Neuronal stem cell (in vitro differentiated cells): ENCODE data around the gene HDAC4.
A peak's percentile ranks its signal among the peaks of the same experiment; 100 is the strongest.

Experiments used
- DNase-seq: peaks from one replicate; pipeline ENCODE4 v3.0.0-alpha.2; 2013; ENCODE audit warnings: low spot score
- H2AFZ ChIP-seq: one replicate; pipeline ENCODE4 v1.6.1; 2013; ENCODE audit warnings: mild to moderate bottlenecking, low read length, inconsistent platforms
- H2AK5ac ChIP-seq: 2 replicates; pipeline ENCODE4 v1.6.1; 2013; ENCODE audit warnings: low read depth, mild to moderate bottlenecking, inconsistent platforms, low read length, moderate library complexity, mixed read lengths
- H2BK120ac ChIP-seq: 2 replicates; pipeline ENCODE4 v1.6.1; 2013; ENCODE audit warnings: low read depth, mild to moderate bottlenecking, inconsistent platforms, low read length, moderate library complexity, mixed read lengths
- H2BK12ac ChIP-seq: one replicate; pipeline ENCODE4 v1.6.1; 2013; ENCODE audit warnings: low read length, inconsistent platforms
- H2BK15ac ChIP-seq: 2 replicates; pipeline ENCODE4 v1.6.1; 2013; ENCODE audit warnings: mild to moderate bottlenecking, low read length, inconsistent platforms, mixed read lengths
- H2BK5ac ChIP-seq: one replicate; pipeline ENCODE4 v1.6.1; 2013; ENCODE audit warnings: inconsistent platforms, mild to moderate bottlenecking, low read length, moderate library complexity
- H3K14ac ChIP-seq: one replicate; pipeline ENCODE4 v1.6.1; 2013; ENCODE audit warnings: low read length, inconsistent platforms
- H3K18ac ChIP-seq: 2 replicates; pipeline ENCODE4 v1.6.1; 2013; ENCODE audit warnings: low read length, inconsistent platforms
- H3K23ac ChIP-seq: 2 replicates; pipeline ENCODE4 v1.6.1; 2013; ENCODE audit warnings: low read depth, mild to moderate bottlenecking, mixed read lengths, low read length, inconsistent platforms; ENCODE audit not compliant: poor library complexity
- H3K27ac ChIP-seq: replicated peaks from 3 replicates; pipeline ENCODE4 v1.5.1; 2013; ENCODE audit warnings: low read length, inconsistent platforms
- H3K27me3 ChIP-seq, 3 experiments: 2 replicates each; pipeline ENCODE4 v1.6.1; 2013; ENCODE audit warnings: low read length in 3 of 3, mild to moderate bottlenecking in 2 of 3, inconsistent platforms in 1 of 3, low read depth in 1 of 3, mixed read lengths in 1 of 3, moderate library complexity in 1 of 3; ENCODE audit not compliant: control insufficient read depth in 3 of 3, insufficient read depth in 3 of 3
- H3K36me3 ChIP-seq, 2 donors: replicated peaks in 1 of 2; 2 replicates each; pipeline ENCODE4 v1.6.1; 2013; ENCODE audit warnings: low read length in 2 of 2; ENCODE audit not compliant: control insufficient read depth in 2 of 2, insufficient read depth in 2 of 2
- H3K4ac ChIP-seq: 2 replicates; pipeline ENCODE4 v1.6.1; 2013; ENCODE audit warnings: inconsistent platforms, mild to moderate bottlenecking, low read length, moderate library complexity
- H3K4me1 ChIP-seq, 2 donors: 1 replicate in 1 of 2; 2 replicates in 1 of 2; pipeline ENCODE4 v1.6.1; 2013; ENCODE audit warnings: low read length in 2 of 2, low read depth in 1 of 2; ENCODE audit not compliant: control insufficient read depth in 2 of 2, insufficient read depth in 1 of 2
- H3K4me2 ChIP-seq: one replicate; pipeline ENCODE4 v1.6.1; 2013; ENCODE audit warnings: mild to moderate bottlenecking, low read length, inconsistent platforms; ENCODE audit not compliant: insufficient read depth, poor library complexity, severe bottlenecking
- H3K4me3 ChIP-seq, 2 donors: 2 replicates each; pipeline ENCODE4 v1.5.1; 2013; ENCODE audit warnings: low read length in 2 of 2, mild to moderate bottlenecking in 2 of 2, inconsistent platforms in 1 of 2, moderate library complexity in 1 of 2
- H3K79me1 ChIP-seq: one replicate; pipeline ENCODE4 v1.6.1; 2013; ENCODE audit warnings: low read depth, mild to moderate bottlenecking, inconsistent platforms, low read length, moderate library complexity
- H3K9ac ChIP-seq: one replicate; pipeline ENCODE4 v1.6.1; 2013; ENCODE audit warnings: mild to moderate bottlenecking, low read depth, low read length, inconsistent platforms; ENCODE audit not compliant: poor library complexity
- H3K9me3 ChIP-seq, 2 donors: replicated peaks in 1 of 2; 2 replicates each; pipeline versions ENCODE3 to v1.6.1; 2013; ENCODE audit warnings: low read length in 2 of 2, mild to moderate bottlenecking in 2 of 2, inconsistent platforms in 1 of 2, low read depth in 1 of 2, mixed read lengths in 1 of 2, moderate library complexity in 1 of 2; ENCODE audit not compliant: control insufficient read depth in 2 of 2, insufficient read depth in 1 of 2
- H4K8ac ChIP-seq: one replicate; pipeline ENCODE4 v1.6.1; 2013; ENCODE audit warnings: low read depth, mild to moderate bottlenecking, inconsistent platforms, low read length, moderate library complexity
- H4K91ac ChIP-seq: one replicate; pipeline ENCODE4 v1.6.1; 2013; ENCODE audit warnings: low read length, low read depth, mild to moderate bottlenecking, inconsistent platforms; ENCODE audit not compliant: poor library complexity
- WGBS, 2 donors: extraction: QIAGEN DNeasy Blood & Tissue Kit; methylation state at CpG; one replicate each; pipeline ENCODE4 v1.1.7; 2013; ENCODE audit warnings: missing lambda C conversion rate in 2 of 2, mixed read lengths in 1 of 2; ENCODE audit not compliant: insufficient read length in 2 of 2, insufficient replicate concordance in 1 of 2; ENCODE audit errors: extremely low coverage in 2 of 2; 5-methylcytosine and 5-hydroxymethylcytosine counted together

The HDAC4 gene

GRCh38 chr2:239081622-239082021 is 319.2 kb downstream of the HDAC4 start:
- no peak overlapping the region for H4K91ac ChIP-seq
- no peak overlapping the region for H2AFZ ChIP-seq
- no peak overlapping the region for H4K8ac ChIP-seq
- no peak overlapping the region for H2BK5ac ChIP-seq
- H3K9me3 ChIP-seq = no peaks in the 10 kb centered on the region
- no peak overlapping the region for H3K23ac ChIP-seq
- no peak overlapping the region for H2BK15ac ChIP-seq
- H3K9ac ChIP-seq = no peak overlapping the region
- WGBS, 2 donors = no CpG with 5 or more reads among the region's 18 CpGs
- DNase-seq = no peak
- H3K27me3 ChIP-seq = no peaks in the 10 kb centered on the region
- no peak overlapping the region for H3K18ac ChIP-seq
- no peak overlapping the region for H2AK5ac ChIP-seq
- no peak overlapping the region for H3K4ac ChIP-seq
- H3K4me2 ChIP-seq = no peak overlapping the region
- no peak overlapping the region for H2BK12ac ChIP-seq
- peaks cover 12 to 50% of the 10 kb centered on the region in 2 donors for H3K36me3 ChIP-seq
- no peak overlapping the region for H3K4me3 ChIP-seq
- H3K14ac ChIP-seq = no peak overlapping the region
- no peaks in the 10 kb centered on the region for H3K79me1 ChIP-seq
- no peak overlapping the region for H3K27ac ChIP-seq
- H2BK120ac ChIP-seq = no peak overlapping the region
- no peaks in the 10 kb centered on the region for H3K4me1 ChIP-seq

- no peaks in the 10 kb centered on the region for H3K27me3 ChIP-seq
- H3K18ac ChIP-seq = no peak overlapping the region
- H3K23ac ChIP-seq = no peak overlapping the region
- H2BK12ac ChIP-seq = no peak overlapping the region
- no peak overlapping the region for H2BK15ac ChIP-seq
- H3K4ac ChIP-seq = no peak overlapping the region
- H3K4me3 ChIP-seq = no peak overlapping the region
- no peak overlapping the region for H3K14ac ChIP-seq
- no peak overlapping the region for H2BK120ac ChIP-seq
- no peak overlapping the region for H3K27ac ChIP-seq
- H3K9ac ChIP-seq = no peak overlapping the region
- no peaks in the 10 kb centered on the region for H3K4me1 ChIP-seq
- H4K8ac ChIP-seq = no peak overlapping the region
- no CpG with 5 or more reads among the region's 19 CpGs for WGBS, 2 donors
- no peak overlapping the region for H2AK5ac ChIP-seq
- no peak overlapping the region for H2BK5ac ChIP-seq
- H4K91ac ChIP-seq = no peak overlapping the region
- no peaks in the 10 kb centered on the region for H3K79me1 ChIP-seq
- H3K4me2 ChIP-seq = no peak overlapping the region
- H3K36me3 ChIP-seq = peaks cover 12 to 50% of the 10 kb centered on the region in 2 donors
- H2AFZ ChIP-seq = no peak overlapping the region
- no peaks in the 10 kb centered on the region for H3K9me3 ChIP-seq
- no peak for DNase-seq
Observed at GRCh38 chr2:239081046-239081445, 319.8 kb downstream of the HDAC4 start.

GRCh38 chr2:239079671-239080294 is 321.0 kb downstream of the HDAC4 start:
- H2BK15ac ChIP-seq = no peak overlapping the region
- H3K4me2 ChIP-seq = no peak overlapping the region
- no peaks in the 10 kb centered on the region for H3K4me1 ChIP-seq
- no peak overlapping the region for H2AFZ ChIP-seq
- H3K4ac ChIP-seq = no peak overlapping the region
- no peak overlapping the region for H4K8ac ChIP-seq
- no peak overlapping the region for H2AK5ac ChIP-seq
- H3K9me3 ChIP-seq = no peaks in the 10 kb centered on the region
- no peak overlapping the region for H2BK120ac ChIP-seq
- H3K27ac ChIP-seq = no peak overlapping the region
- H2BK5ac ChIP-seq = no peak overlapping the region
- H3K27me3 ChIP-seq = no peaks in the 10 kb centered on the region
- peaks cover 14 to 55% of the 10 kb centered on the region in 2 donors for H3K36me3 ChIP-seq
- no peak overlapping the region for H4K91ac ChIP-seq
- no peaks in the 10 kb centered on the region for H3K79me1 ChIP-seq
- no CpG with 5 or more reads among the region's 16 CpGs for WGBS, 2 donors
- H3K14ac ChIP-seq = no peak overlapping the region
- no peak for DNase-seq
- H3K23ac ChIP-seq = no peak overlapping the region
- no peak overlapping the region for H3K9ac ChIP-seq
- peak overlapping the region in 1 of 2 donors; percentile 37 for H3K4me3 ChIP-seq
- H3K18ac ChIP-seq = no peak overlapping the region
- no peak overlapping the region for H2BK12ac ChIP-seq

- DNase-seq = no peak
- no peak overlapping the region for H2BK12ac ChIP-seq
- peaks cover 0 to under 1% of the 10 kb centered on the region in 2 donors for H3K9me3 ChIP-seq
- no peaks in the 10 kb centered on the region for H3K27me3 ChIP-seq
- peaks cover 17 to 51% of the 10 kb centered on the region in 2 donors for H3K36me3 ChIP-seq
- no peak overlapping the region for H3K27ac ChIP-seq
- H3K23ac ChIP-seq = no peak overlapping the region
- H2BK120ac ChIP-seq = no peak overlapping the region
- no peak overlapping the region for H3K4ac ChIP-seq
- H3K4me3 ChIP-seq = no peak overlapping the region
- no peak overlapping the region for H4K91ac ChIP-seq
- no peak overlapping the region for H2AFZ ChIP-seq
- WGBS, 2 donors = no CpG with 5 or more reads among the region's 25 CpGs
- H2BK5ac ChIP-seq = no peak overlapping the region
- H3K9ac ChIP-seq = no peak overlapping the region
- no peak overlapping the region for H3K14ac ChIP-seq
- no peaks in the 10 kb centered on the region for H3K79me1 ChIP-seq
- H3K4me2 ChIP-seq = no peak overlapping the region
- no peak overlapping the region for H2BK15ac ChIP-seq
- no peaks in the 10 kb centered on the region for H3K4me1 ChIP-seq
- no peak overlapping the region for H3K18ac ChIP-seq
- no peak overlapping the region for H2AK5ac ChIP-seq
- H4K8ac ChIP-seq = no peak overlapping the region
Observed at GRCh38 chr2:239078128-239078924, 322.5 kb downstream of the HDAC4 start.
